Glomerular visceral epithelial cell (primary cell): ENCODE results near the gene WNK2.

Source experiments
- DNase-seq: peaks from one replicate; pipeline ENCODE4 v3.0.0-alpha.2; 2016; ENCODE audit errors: extremely low spot score

The WNK2 gene

GRCh38 chr9:93161786-93162562 is 22.0 kb upstream of the WNK2 start:
- no peak for DNase-seq

GRCh38 chr9:93164085-93164484 is 19.9 kb upstream of the WNK2 start:
- DNase-seq = no peak

GRCh38 chr9:93166699-93167098 is 17.2 kb upstream of the WNK2 start:
- DNase-seq = no peak

- no peak for DNase-seq
Measured at GRCh38 chr9:93167185-93167584, 16.8 kb upstream of the WNK2 start.

GRCh38 chr9:93167838-93168237 is 16.1 kb upstream of the WNK2 start:
- DNase-seq = no peak

GRCh38 chr9:93168581-93168980 is 15.4 kb upstream of the WNK2 start:
- DNase-seq = no peak

GRCh38 chr9:93169444-93169843 is 14.5 kb upstream of the WNK2 start:
- DNase-seq = no peak

GRCh38 chr9:93170571-93170970 is 13.4 kb upstream of the WNK2 start:
- DNase-seq = no peak

- no peak for DNase-seq
Measured at GRCh38 chr9:93171261-93171990, 12.5 kb upstream of the WNK2 start.

GRCh38 chr9:93172666-93173364 is 11.1 kb upstream of the WNK2 start:
- no peak for DNase-seq

GRCh38 chr9:93173365-93174051 is 10.4 kb upstream of the WNK2 start:
- no peak for DNase-seq

GRCh38 chr9:93174976-93175375 is 9.0 kb upstream of the WNK2 start:
- DNase-seq = no peak

GRCh38 chr9:93177676-93178075 is 6.3 kb upstream of the WNK2 start:
- no peak for DNase-seq

- DNase-seq = no peak
Measured at GRCh38 chr9:93178851-93179786, 4.8 kb upstream of the WNK2 start.

GRCh38 chr9:93180938-93181337 is 3.0 kb upstream of the WNK2 start:
- no peak for DNase-seq

GRCh38 chr9:93181672-93182435 is 2.1 kb upstream of the WNK2 start:
- no peak for DNase-seq

- DNase-seq = no peak
Measured at GRCh38 chr9:93182572-93182971, 1.4 kb upstream of the WNK2 start.

- no peak for DNase-seq
Measured at GRCh38 chr9:93183131-93183662, 742 bp upstream of the WNK2 start.

GRCh38 chr9:93184432-93185265 is 710 bp downstream of the WNK2 start:
- no peak for DNase-seq
